Measurements from ENCODE around the gene SYTL5.

Gene SYTL5

GRCh38 chrX:38028300-38028699, 21.9 kb downstream of the SYTL5 start:
- no peak for DNase-seq

- DNase-seq, result no peak
Observed at GRCh38 chrX:38036466-38036865, 30.1 kb downstream of the SYTL5 start.

GRCh38 chrX:38038501-38038900, 32.1 kb downstream of the SYTL5 start:
- DNase-seq, result no peak

GRCh38 chrX:38041237-38041636, 34.9 kb downstream of the SYTL5 start:
- DNase-seq, result no peak

- no peak for DNase-seq
Observed at GRCh38 chrX:38044701-38045100, 38.3 kb downstream of the SYTL5 start.

- DNase-seq, result no peak
Observed at GRCh38 chrX:38045538-38046096, 39.3 kb downstream of the SYTL5 start.

GRCh38 chrX:38048886-38049285, 42.5 kb downstream of the SYTL5 start:
- DNase-seq, result no peak

- no peak for DNase-seq
Observed at GRCh38 chrX:38050806-38051205, 44.5 kb downstream of the SYTL5 start.

- DNase-seq, result no peak
Observed at GRCh38 chrX:38052096-38052495, 45.7 kb downstream of the SYTL5 start.

GRCh38 chrX:38055170-38055847, 49.0 kb downstream of the SYTL5 start:
- no peak for DNase-seq

GRCh38 chrX:38060331-38060878, 54.1 kb downstream of the SYTL5 start:
- no peak for DNase-seq

GRCh38 chrX:38061335-38061734, 55.0 kb downstream of the SYTL5 start:
- no peak for DNase-seq

GRCh38 chrX:38066934-38067333, 60.6 kb downstream of the SYTL5 start:
- DNase-seq, result no peak

GRCh38 chrX:38069273-38069672, 62.9 kb downstream of the SYTL5 start:
- DNase-seq, result no peak

- DNase-seq, result no peak
Observed at GRCh38 chrX:38069991-38070390, 63.6 kb downstream of the SYTL5 start.

GRCh38 chrX:38079463-38079862, 73.1 kb downstream of the SYTL5 start:
- DNase-seq, result no peak

- no peak for DNase-seq
Observed at GRCh38 chrX:38080808-38081207, 74.5 kb downstream of the SYTL5 start.

- no peak for DNase-seq
Observed at GRCh38 chrX:38081909-38082308, 75.6 kb downstream of the SYTL5 start.

GRCh38 chrX:38082309-38082708, 76.0 kb downstream of the SYTL5 start:
- DNase-seq, result no peak

GRCh38 chrX:38085813-38086212, 79.5 kb downstream of the SYTL5 start:
- no peak for DNase-seq

- DNase-seq, result no peak
Observed at GRCh38 chrX:38086451-38087215, 80.3 kb downstream of the SYTL5 start.

GRCh38 chrX:38087594-38087993, 81.2 kb downstream of the SYTL5 start:
- no peak for DNase-seq

GRCh38 chrX:38089173-38089982, 83.0 kb downstream of the SYTL5 start:
- no peak for DNase-seq
